ENCODE results near the gene DNAJC10. TPM values are rescaled to one million over a fixed set of nuclear protein-coding genes. Genes with fewer than 3 reads are reported as not detected.
"Not testable (repeated sequence)": the region's sequence is repeated elsewhere in the genome, so short reads cannot be mapped to it uniquely, and the experiment has no call there.

DNAJC10 gene
- total and polyA plus RNA-seq, 10 of the 15 experiments (the other 5 are each of a cell fraction or from before 2014, with no cell fraction given): 9.1 to 67.9 (median 38.2) TPM

GRCh38 chr2:182718459-182718858 is 2.4 kb downstream of the DNAJC10 start:
- peaks cover 13% of the 10 kb centered on the region for H3K79me2 ChIP-seq (ENCODE audit: control insufficient read depth, insufficient read depth, low read length)

GRCh38 chr2:182719116-182719515 is 3.1 kb downstream of the DNAJC10 start:
- in situ Hi-C loops (cut with MboI); ATAC-seq; BruUV-seq (replicated peaks); H4K20me1 ChIP-seq (ENCODE audit: control insufficient read depth, insufficient read depth); POLR2A ChIA-PET; H3K9ac ChIP-seq (ENCODE audit: control insufficient read depth, insufficient read depth, low read length); DNase-seq (ENCODE audit: low read depth, low spot score); FAIRE-seq; intact Hi-C loops (cut with micrococcal nuclease; ENCODE audit: unreplicated experiment); H3K27me3 ChIP-seq (replicated peaks in 1 of 2; ENCODE audit: control insufficient read depth in 2 of 2, insufficient read depth in 2 of 2, low read length in 1 of 2); H3K9me3 ChIP-seq (replicated peaks; ENCODE audit: control insufficient read depth, insufficient read depth, low read length); H3K4me1 ChIP-seq (ENCODE audit: control insufficient read depth, insufficient read depth, low read length); H3K36me3 ChIP-seq (ENCODE audit: control insufficient read depth in 2 of 2, insufficient read depth in 2 of 2, low read length in 1 of 2); H3K27ac ChIP-seq (ENCODE audit: control insufficient read depth, insufficient read depth); H2AFZ ChIP-seq (ENCODE audit: control insufficient read depth, low read depth, low read length); H3K4me3 ChIP-seq: not testable (repeated sequence)
- Histone ChIP-seq H3K4me2 (ENCODE audit: control insufficient read depth, insufficient read depth) (peak overlapping the region; percentile 25; the same call in 1 of the 2 replicates), H3K79me2 (ENCODE audit: control insufficient read depth, insufficient read depth, low read length) (peaks cover 13% of the 10 kb centered on the region)
- ChIA-PET CTCF (interaction anchor here (0.5 kb wide), 1 partner anchor 311 kb away, joined by 3 read pairs; no protein-coding TSS in a partner anchor), SMC1A (ENCODE audit: uncharacterized antibody, unreplicated experiment) (interaction anchor here (0.7 to 6.2 kb wide), 2 partner anchors 11 to 39 kb away, joined by 3 to 37 read pairs; no protein-coding TSS in a partner anchor), RAD21 (ENCODE audit: unreplicated experiment) (interaction anchor here (0.5 kb wide), 1 partner anchor 420 kb away, joined by 3 read pairs; no protein-coding TSS in a partner anchor)
- WGBS (ENCODE audit: insufficient coverage, insufficient replicate concordance, low lambda C conversion rate, missing lambda C conversion rate): 84% methylated on average over 7 of the region's 8 CpGs

More at GRCh38 chr2:182718459-182718858, 2.4 kb downstream of the DNAJC10 start:
- H4K20me1 ChIP-seq (ENCODE audit: control insufficient read depth, insufficient read depth): no peaks in the 10 kb centered on the region
- H3K4me3 ChIP-seq: 0 out of 2 replicates have a peak overlapping the region, but pooled peaks have one; percentile 93
- H3K27me3 ChIP-seq (replicated peaks in 1 of 2; ENCODE audit: control insufficient read depth in 2 of 2, insufficient read depth in 2 of 2, low read length in 1 of 2): no peaks in the 10 kb centered on the region
- no peak overlapping the region for H3K9ac ChIP-seq (ENCODE audit: control insufficient read depth, insufficient read depth, low read length)
- BruUV-seq (replicated peaks): no TSS peak
- ChIA-PET CTCF (interaction anchor here (0.5 to 2.2 kb wide), 2 partner anchors 8 to 311 kb away, joined by 3 to 5 read pairs; no protein-coding TSS in a partner anchor), RAD21 (ENCODE audit: unreplicated experiment) (no interaction called here), POLR2A (no interaction called here), SMC1A (ENCODE audit: uncharacterized antibody, unreplicated experiment) (interaction anchor here (1.9 to 6.2 kb wide), 3 partner anchors 12 to 52 kb away, joined by 7 to 37 read pairs (median 10); no protein-coding TSS in a partner anchor)
- peak overlapping the region; percentile 60 for H3K4me2 ChIP-seq (ENCODE audit: control insufficient read depth, insufficient read depth)
- H3K36me3 ChIP-seq (ENCODE audit: control insufficient read depth in 2 of 2, insufficient read depth in 2 of 2, low read length in 1 of 2): no peaks in the 10 kb centered on the region; a peak in 1 of 4 replicates
- ATAC-seq (no peak), DNase-seq (ENCODE audit: low read depth, low spot score) (no peak), FAIRE-seq (peak; percentile 57)
- no peaks in the 10 kb centered on the region for H3K9me3 ChIP-seq (replicated peaks; ENCODE audit: control insufficient read depth, insufficient read depth, low read length)
- H2AFZ ChIP-seq (ENCODE audit: control insufficient read depth, low read depth, low read length): peak overlapping the region; percentile 16; the same call in 1 of the 2 replicates
- H3K4me1 ChIP-seq (ENCODE audit: control insufficient read depth, insufficient read depth, low read length): peaks cover 5% of the 10 kb centered on the region; the same call in 1 of the 2 replicates
- in situ Hi-C loops (cut with MboI) (no loop called here), intact Hi-C loops (cut with micrococcal nuclease; ENCODE audit: unreplicated experiment) (no loop called here)
- TF ChIP-seq RAD51 (IDR thresholded peaks at IDR 0.05) (no peak), MEF2A (IDR thresholded peaks at IDR 0.05; ENCODE audit: insufficient read depth, low read depth, low read length) (0 out of 2 replicates have a peak, but pooled peaks have one; percentile 55), MTA2 (IDR thresholded peaks at IDR 0.05; ENCODE audit: low read depth) (no peak), SP1 (IDR thresholded peaks at IDR 0.05; ENCODE audit: low read depth, low read length) (no peak), MEF2B (IDR thresholded peaks at IDR 0.05; ENCODE audit: partially characterized antibody, poor library complexity, severe bottlenecking) (peak; percentile 17)
- H3K27ac ChIP-seq (ENCODE audit: control insufficient read depth, insufficient read depth): no peak overlapping the region; the same call in 1 of the 2 replicates
- 0% methylated on average over 4 of the region's 4 CpGs for WGBS (ENCODE audit: insufficient coverage, insufficient replicate concordance, low lambda C conversion rate, missing lambda C conversion rate)

All from GM12878 (cell line).